ENCODE data around the gene TADA3.

The TADA3 gene

GRCh38 chr3:9791790-9792404 is 376 bp downstream of the TADA3 start:
- TF ChIP-seq CTCF (conservative IDR thresholded peaks at IDR 0.05; ENCODE audit: low read depth, low read length) = no peak

GRCh38 chr3:9791127-9791526 is 1.1 kb downstream of the TADA3 start:
- no peak for DNase-seq (ENCODE audit: low read depth)
- H3K4me3 ChIP-seq (ENCODE audit: low read depth, low read length) = no peak overlapping the region
- no peak for TF ChIP-seq CTCF (conservative IDR thresholded peaks at IDR 0.05; ENCODE audit: low read depth, low read length)

More at GRCh38 chr3:9791790-9792404, 376 bp downstream of the TADA3 start:
- DNase-seq (ENCODE audit: low read depth) = no peak
- peak overlapping the region; percentile 83 for H3K4me3 ChIP-seq (ENCODE audit: low read depth, low read length)

- TF ChIP-seq CTCF (conservative IDR thresholded peaks at IDR 0.05; ENCODE audit: low read depth, low read length) = no peak
- DNase-seq (ENCODE audit: low read depth) = no peak
- no peak overlapping the region for H3K4me3 ChIP-seq (ENCODE audit: low read depth, low read length)
These were observed 4.6 kb downstream of the TADA3 start for GRCh38 chr3:9787714-9788113.

- DNase-seq (ENCODE audit: low read depth) = no peak
- TF ChIP-seq CTCF (conservative IDR thresholded peaks at IDR 0.05; ENCODE audit: low read depth, low read length) = peak; percentile 56
- H3K4me3 ChIP-seq (ENCODE audit: low read depth, low read length) = no peak overlapping the region
These were observed 5.2 kb downstream of the TADA3 start for GRCh38 chr3:9786825-9787669.

- no peak for DNase-seq (ENCODE audit: low read depth)
- TF ChIP-seq CTCF (conservative IDR thresholded peaks at IDR 0.05; ENCODE audit: low read depth, low read length) = no peak
- H3K4me3 ChIP-seq (ENCODE audit: low read depth, low read length) = no peak overlapping the region
These were observed 6.0 kb downstream of the TADA3 start for GRCh38 chr3:9786209-9786739.

GRCh38 chr3:9785602-9786001 is 6.7 kb downstream of the TADA3 start:
- no peak for DNase-seq (ENCODE audit: low read depth)
- no peak overlapping the region for H3K4me3 ChIP-seq (ENCODE audit: low read depth, low read length)
- TF ChIP-seq CTCF (conservative IDR thresholded peaks at IDR 0.05; ENCODE audit: low read depth, low read length) = no peak

All from choroid plexus epithelial cell (primary cell).